ES-I3 (cell line): ENCODE measurements around the gene GPRIN2.
"Not testable (repeated sequence)": the region's sequence is repeated elsewhere in the genome, so short reads cannot be mapped to it uniquely, and the experiment has no call there.

Experiments used
- H3K36me3 ChIP-seq: 2 replicates; pipeline ENCODE4 v1.6.1; 2013; ENCODE audit warnings: mild to moderate bottlenecking, low read length, control low read depth, moderate library complexity; ENCODE audit not compliant: insufficient read depth
- H3K4me1 ChIP-seq: 2 replicates; pipeline ENCODE4 v1.6.1; 2013; ENCODE audit warnings: mild to moderate bottlenecking, control low read depth, low read length; ENCODE audit not compliant: insufficient read depth
- H3K9ac ChIP-seq: 2 replicates; pipeline ENCODE4 v1.6.1; 2013; ENCODE audit warnings: low read depth, mild to moderate bottlenecking, low read length, moderate library complexity
- H3K9me3 ChIP-seq: 2 replicates; pipeline ENCODE4 v1.6.1; 2013; ENCODE audit warnings: mild to moderate bottlenecking, low read length, moderate library complexity; ENCODE audit not compliant: control insufficient read depth, insufficient read depth

The GPRIN2 gene

DNA sequence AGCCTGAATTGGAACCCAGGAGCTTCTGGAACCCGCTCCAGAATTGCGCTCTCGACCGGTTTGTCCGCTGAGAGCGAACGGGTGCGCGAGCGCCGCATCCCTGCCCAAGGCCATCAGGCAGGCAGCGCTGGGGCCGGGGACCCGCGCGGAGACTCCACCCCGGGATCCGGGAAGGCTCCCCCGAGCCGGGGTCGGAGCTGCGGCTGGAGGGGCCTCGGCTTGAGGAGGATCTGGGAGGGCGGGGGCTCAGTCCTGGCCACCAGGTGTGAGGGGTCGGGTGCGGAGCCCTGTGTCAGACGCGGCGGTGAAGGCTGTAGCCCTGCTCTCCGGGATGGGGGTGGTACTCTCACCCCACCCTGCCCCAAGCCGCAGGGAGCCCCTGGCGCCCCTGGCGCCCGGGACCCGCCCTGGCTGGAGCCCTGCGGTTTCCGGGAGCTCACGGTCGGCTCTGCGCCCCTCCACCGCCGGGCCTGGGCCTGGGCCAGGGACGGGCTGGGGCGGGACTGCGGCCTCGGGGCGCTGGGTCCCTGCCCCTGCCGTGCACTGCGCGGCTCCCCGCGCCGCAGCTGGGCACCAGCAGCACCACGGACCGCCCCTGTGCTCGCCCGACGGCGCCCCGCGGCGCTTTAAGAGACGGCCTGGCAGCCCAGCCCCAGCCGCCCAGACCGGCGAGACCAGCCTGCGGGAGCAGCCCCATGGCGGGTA lies 22.2 kb upstream of the GPRIN2 start, which contains the start of gene SYT15:
Gene SYT15, plus strand, starts transcription at position 655 of the 705 bp plus-strand sequence. Its CDS starts 41 bp downstream, at position 696.
- not testable (repeated sequence) for H3K9me3 ChIP-seq, H3K4me1 ChIP-seq, H3K36me3 ChIP-seq
- H3K9ac ChIP-seq, result peak within 1 kb of the TSS; percentile 24; the same call in 1 of the 2 replicates

- not testable (repeated sequence) for H3K9me3 ChIP-seq, H3K4me1 ChIP-seq, H3K36me3 ChIP-seq
- peak overlapping the region; percentile 24; the same call in 1 of the 2 replicates for H3K9ac ChIP-seq
These were observed 21.4 kb upstream of the GPRIN2 start for GRCh38 chr10:46577624-46578473.

- not testable (repeated sequence) for H3K4me1 ChIP-seq, H3K9me3 ChIP-seq, H3K36me3 ChIP-seq, H3K9ac ChIP-seq
These were observed 17.4 kb upstream of the GPRIN2 start for GRCh38 chr10:46573884-46574283.

DNA sequence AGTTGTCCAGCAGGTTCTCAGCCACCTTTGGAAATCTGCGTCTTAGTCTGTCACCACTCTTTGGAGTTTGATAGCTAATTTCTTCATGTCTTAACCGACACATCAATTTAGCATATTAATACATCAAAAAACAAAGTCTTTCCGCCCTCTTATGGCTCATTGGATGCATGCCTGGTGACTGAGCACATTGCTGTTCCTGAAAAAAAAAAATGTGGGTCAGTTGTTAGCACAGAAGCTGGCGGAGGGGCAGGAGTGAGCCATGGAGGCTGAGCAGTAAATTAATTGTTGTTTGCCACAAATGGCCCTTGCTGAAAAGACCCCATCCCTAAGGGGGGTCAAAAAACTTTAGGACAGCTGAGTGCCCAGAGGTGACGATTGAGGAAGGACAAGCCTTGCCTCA lies 16.9 kb upstream of the GPRIN2 start:
- not testable (repeated sequence) for H3K9me3 ChIP-seq, H3K4me1 ChIP-seq, H3K36me3 ChIP-seq, H3K9ac ChIP-seq

DNA sequence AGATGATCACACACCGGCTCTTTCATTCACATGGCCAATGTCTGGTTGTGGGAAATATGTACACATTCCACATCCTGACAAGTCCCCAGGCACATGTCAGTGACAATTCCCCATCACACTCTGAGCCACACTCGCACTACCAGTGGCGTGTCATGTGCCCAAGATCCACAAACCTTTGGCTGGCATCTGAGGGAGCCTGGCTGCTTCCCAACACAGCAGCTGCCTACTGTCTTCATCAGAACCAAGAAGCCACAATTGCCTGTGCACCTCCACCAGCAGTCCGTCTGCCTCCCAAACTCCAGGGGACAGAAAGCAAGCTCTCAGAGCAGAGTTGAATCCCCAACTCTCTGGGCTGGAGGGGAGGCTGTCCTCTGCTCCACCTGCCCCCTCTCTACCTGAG lies 16.3 kb upstream of the GPRIN2 start:
- H3K9ac ChIP-seq, H3K9me3 ChIP-seq, H3K4me1 ChIP-seq, H3K36me3 ChIP-seq: not testable (repeated sequence)

GRCh38 chr10:46570655-46571054 lies 14.2 kb upstream of the GPRIN2 start:
- not testable (repeated sequence) for H3K9ac ChIP-seq, H3K4me1 ChIP-seq, H3K36me3 ChIP-seq, H3K9me3 ChIP-seq

- not testable (repeated sequence) for H3K9ac ChIP-seq, H3K4me1 ChIP-seq, H3K9me3 ChIP-seq, H3K36me3 ChIP-seq
These were observed 10.7 kb upstream of the GPRIN2 start for GRCh38 chr10:46567151-46567550.

- not testable (repeated sequence) for H3K9ac ChIP-seq, H3K4me1 ChIP-seq, H3K9me3 ChIP-seq, H3K36me3 ChIP-seq
These were observed 9.3 kb upstream of the GPRIN2 start for GRCh38 chr10:46565591-46566332.

- Histone ChIP-seq H3K4me1 (no peaks in the 10 kb centered on the region; the same call in 1 of the 2 replicates), H3K9me3 (no peaks in the 10 kb centered on the region), H3K9ac (no peak overlapping the region), H3K36me3 (no peaks in the 10 kb centered on the region)
These were observed 4.5 kb upstream of the GPRIN2 start for GRCh38 chr10:46560952-46561351.

DNA sequence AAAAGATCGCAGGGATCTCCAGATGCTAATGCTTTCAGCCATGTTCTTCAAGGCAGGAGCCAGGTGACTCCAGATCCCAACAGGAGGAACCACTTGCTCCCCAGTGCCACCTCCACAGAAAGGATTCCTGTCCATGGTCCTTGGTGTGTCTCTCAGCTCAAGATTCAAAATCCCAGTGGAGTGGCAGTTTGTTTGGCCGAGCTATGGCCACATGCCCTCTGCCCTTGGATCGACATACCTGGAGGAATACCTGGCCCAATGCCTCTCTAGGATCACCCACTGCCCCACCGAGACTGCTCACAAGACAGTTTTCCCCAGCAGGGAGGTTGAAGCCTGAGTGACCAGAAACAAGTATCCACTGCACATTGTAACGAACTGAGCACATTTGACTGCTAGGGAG lies 3.9 kb upstream of the GPRIN2 start:
- peaks cover 2% of the 10 kb centered on the region; the same call in 1 of the 2 replicates for H3K4me1 ChIP-seq
- H3K9me3 ChIP-seq, result no peaks in the 10 kb centered on the region
- H3K36me3 ChIP-seq, result no peaks in the 10 kb centered on the region
- H3K9ac ChIP-seq, result no peak overlapping the region

DNA sequence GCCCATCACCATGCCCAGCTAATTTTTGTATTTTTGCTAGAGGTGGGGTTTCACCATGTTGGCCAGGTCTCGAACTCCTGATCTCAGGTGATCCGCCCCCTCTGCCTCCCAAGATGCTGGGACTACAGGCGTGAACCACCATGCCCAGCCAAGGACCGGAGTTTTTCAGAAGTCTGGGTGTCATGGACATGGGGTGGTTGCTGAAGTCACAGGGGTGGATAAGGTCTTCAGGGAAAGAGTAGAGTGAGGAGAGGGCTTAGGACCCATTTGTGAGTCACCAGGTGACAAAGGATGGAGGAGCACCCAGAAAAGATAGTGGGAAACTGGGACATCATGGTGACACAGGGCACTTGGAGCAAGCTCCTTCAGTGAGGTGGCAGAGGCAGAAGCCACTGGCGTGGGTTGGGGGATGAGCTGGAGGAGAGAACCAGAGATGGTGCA lies 2.8 kb upstream of the GPRIN2 start:
- peaks cover 6% of the 10 kb centered on the region for H3K4me1 ChIP-seq
- H3K9me3 ChIP-seq, result no peaks in the 10 kb centered on the region
- no peak overlapping the region for H3K9ac ChIP-seq
- no peaks in the 10 kb centered on the region for H3K36me3 ChIP-seq

DNA sequence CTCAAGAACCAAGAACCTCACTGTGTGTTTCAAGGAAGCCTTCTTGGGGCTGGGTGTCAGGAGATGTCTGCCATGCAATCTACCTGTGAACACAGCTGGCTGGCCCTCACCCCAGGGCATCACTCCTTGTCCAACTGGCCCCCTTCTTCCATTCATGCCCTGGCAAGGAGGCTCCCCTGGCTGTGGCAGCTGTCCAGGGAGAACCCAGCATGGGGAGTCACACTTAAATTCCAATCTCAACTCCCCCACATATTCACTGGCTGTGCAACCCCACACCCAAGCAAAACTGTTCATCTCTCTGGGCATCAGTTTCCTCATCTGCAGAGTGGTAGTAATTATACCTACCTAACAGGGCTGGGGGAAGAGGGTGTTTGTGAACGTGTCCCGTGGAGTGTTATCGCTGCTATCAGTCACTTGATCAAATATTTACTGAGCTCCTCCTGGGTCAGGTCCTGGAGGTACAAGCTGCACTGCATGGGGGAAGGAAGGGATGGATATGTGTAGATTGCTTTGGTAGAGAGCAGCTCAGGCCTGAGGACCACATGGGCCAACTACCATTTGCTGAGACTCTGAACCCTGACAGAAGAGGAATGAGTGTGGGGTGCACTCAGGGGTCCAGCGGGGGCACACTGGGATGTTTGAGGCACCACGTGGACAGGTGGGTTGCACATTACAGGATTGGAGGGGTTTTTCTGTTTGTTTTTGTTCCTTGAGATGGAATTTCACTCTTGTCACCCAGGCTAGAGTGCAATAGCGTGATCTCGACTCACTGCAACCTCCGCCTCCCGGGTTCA lies 2.1 kb upstream of the GPRIN2 start:
- no peaks in the 10 kb centered on the region for H3K9me3 ChIP-seq
- no peaks in the 10 kb centered on the region for H3K36me3 ChIP-seq
- H3K4me1 ChIP-seq, result peaks cover 6% of the 10 kb centered on the region
- H3K9ac ChIP-seq, result no peak overlapping the region

GRCh38 chr10:46558122-46558391 lies 1.6 kb upstream of the GPRIN2 start:
- Histone ChIP-seq H3K4me1 (peaks cover 6% of the 10 kb centered on the region), H3K36me3 (no peaks in the 10 kb centered on the region)

More at GRCh38 chr10:46558122-46558391, 1.6 kb upstream of the GPRIN2 start:
- no peaks in the 10 kb centered on the region for H3K9me3 ChIP-seq
- H3K9ac ChIP-seq, result no peak overlapping the region
